ENCODE measurements around the gene NPAT.

- TF ChIP-seq CTCF (IDR thresholded peaks at IDR 0.05) (no peak), POLR2A (IDR thresholded peaks at IDR 0.05) (no peak), EP300 (IDR thresholded peaks at IDR 0.05) (no peak), POLR2AphosphoS5 (IDR thresholded peaks at IDR 0.05) (no peak)
Observed at GRCh38 chr11:108226036-108226435, 3.6 kb upstream of the NPAT start.

Measured in suprapubic skin (tissue), 4 donors.